HG02840 (cell line): ENCODE measurements around the gene GREB1.

Experiments
- ATAC-seq: cut with Tn5 transposase; IDR thresholded peaks from one replicate; pipeline ENCODE4 v1.9.1; 2021; ENCODE audit warnings: mild to moderate bottlenecking, moderate library complexity, moderate number of reproducible peaks; ENCODE audit not compliant: unreplicated experiment, low FRiP score

GREB1 gene

DNA sequence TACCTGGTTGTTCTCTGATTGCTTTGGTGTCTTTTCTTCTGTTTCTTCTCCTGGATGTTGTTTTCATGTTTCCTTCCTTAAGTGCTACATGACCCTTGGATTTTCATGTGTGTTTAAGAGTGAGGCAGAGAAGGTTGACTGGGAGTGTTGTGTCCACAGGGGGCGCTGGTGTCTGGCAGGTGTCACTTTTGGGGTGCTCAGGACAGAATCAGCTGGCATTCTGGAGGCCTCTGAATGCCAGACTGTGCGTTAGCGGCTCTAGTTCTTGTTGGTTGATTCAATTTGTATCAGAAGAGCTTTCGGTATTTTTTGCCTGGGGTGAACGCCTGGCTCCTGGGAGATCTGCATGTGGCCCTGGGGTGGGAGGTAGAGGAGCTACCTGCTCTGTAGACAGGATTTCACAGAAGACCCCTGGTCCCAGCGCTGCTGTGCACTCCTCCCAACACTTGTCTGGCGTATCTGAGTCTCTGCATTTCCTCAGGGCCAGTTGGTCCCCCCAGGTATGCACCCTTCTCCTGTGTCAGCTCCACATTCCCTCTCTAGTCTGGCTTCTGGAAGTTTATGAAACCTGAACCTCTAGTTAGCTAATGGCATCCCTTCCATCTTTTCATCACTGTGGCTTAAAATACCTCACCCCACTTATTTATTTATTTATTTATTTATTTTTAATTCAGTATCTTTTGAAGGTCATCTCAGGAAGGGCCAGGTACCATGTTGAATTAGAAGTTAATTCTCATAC is 1.1 kb downstream of the GREB1 start:
- ATAC-seq, result no peak

DNA sequence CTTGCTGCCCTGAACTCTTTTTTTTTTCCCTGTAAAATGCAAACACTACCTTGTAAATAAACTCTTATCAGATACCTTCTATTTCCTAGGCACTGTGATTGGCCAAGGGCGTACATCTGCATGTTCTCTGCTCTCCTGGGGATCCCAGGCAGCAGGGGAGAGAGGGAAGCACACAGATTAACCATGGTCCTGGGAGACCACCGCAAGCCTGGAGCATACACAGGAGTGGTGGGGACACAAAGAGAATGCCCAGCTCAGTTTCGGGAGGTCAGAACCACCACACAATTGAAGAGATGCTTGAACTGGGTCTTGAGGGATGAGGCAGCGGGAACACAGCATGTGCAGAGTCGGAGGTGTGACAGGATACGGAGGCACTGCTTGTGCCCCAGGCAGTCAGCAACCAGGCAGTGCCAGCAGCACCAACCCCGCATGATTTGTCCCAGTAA is 2.1 kb downstream of the GREB1 start:
- ATAC-seq, result no peak

DNA sequence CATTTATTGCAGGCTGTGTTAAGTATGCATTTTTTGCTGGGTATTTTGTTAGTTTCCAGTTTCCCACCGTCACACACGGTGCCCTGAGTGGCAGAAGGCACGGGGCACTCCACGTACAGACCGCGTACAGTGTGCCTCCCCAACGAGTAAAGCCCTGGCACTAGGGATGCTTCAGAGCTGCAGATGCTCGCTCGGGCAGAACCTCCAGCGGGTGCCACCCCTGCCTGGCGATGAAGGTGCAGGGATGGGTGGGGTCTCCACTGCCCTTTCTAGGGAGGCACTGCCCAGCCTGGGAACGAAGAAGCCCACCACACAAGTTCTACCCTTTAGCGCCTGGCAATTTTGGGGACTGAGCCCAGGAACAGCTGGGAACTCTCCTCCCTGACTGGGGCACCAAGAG is 4.1 kb downstream of the GREB1 start:
- ATAC-seq, result no peak

DNA sequence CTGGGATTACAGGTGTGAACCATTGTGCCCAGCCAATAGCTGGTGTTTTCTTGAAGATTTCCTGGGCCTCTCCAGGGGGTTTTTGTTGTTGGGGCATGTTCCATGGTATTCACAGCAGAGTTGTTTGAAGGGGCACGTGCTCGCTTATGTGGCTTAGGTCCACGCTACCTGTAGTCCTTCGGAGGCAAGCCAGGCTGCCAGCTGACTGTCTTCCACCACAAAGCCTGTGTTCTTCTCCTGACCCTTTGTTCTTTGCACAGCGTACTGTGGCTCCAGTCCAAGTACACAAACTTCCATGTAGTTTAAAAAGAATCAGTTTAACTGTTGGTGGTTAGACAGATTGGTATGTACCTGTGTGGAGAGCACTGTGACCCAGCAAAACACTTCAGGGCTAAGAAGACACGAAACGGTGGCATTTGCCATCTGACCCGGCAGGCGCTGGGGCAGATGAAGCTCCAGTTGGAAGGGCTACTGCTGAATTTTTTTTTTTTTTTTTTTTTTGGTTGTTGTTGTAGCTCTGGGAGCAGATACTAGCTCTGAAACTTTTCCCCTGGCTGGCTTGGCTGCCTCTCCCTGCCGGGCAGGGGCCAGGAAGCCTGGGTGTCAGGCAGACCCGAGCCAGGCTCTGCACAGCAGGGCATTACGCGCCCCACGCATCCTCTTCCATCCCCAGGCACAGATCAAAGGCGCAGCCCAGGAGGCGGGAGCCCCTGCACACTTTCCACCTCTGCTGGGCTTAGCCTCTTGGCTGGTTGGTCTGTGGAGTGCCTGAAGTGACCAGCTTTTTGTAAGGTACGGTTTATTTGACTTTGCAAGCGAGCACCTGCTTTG is 5.7 kb downstream of the GREB1 start:
- ATAC-seq, result no peak

DNA sequence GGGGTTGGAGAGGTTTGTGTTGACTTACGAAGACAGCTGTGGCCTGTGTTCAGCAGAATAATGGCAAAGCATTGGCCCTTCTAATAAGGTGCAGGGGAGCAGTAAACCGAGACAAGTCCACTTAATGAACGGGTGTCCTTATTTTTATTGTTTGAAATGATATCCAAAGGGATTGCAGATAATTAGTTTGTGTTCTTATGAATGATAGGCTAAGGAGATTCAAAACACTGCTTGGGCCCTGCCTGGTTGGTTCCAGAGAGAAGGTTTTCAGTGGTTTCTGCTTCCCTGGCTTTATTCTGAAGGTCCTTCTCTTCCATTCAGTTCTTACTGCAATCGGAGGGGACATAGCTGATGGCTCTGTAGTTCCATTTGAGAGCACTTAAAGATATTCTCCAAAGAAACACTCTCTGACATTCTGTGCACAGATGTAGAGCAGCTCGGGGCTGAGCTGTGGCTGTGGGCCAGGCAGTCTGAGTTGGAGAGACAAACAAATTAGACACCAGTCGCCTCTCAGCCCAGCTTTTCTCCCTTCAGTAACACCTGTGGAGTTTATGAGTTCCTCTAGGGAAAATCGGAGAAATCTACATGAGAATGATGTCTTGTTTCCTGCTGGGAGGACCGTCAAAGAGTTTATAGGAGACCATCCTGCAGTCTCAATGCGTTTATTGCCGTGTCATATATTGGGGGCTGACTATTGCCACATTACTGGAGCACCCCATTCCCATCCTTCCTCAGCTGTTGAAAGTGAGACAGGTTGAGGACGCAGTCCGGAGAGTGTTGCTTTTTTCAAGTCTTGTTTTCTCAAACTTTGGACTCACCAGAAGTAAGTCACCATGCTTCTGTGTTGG is 6.5 kb downstream of the GREB1 start:
- no peak for ATAC-seq

- ATAC-seq, result no peak
Observed at GRCh38 chr2:11540996-11541692, 7.3 kb downstream of the GREB1 start.

- ATAC-seq, result no peak
Observed at GRCh38 chr2:11541693-11542274, 7.9 kb downstream of the GREB1 start.

GRCh38 chr2:11542275-11542819 is 8.5 kb downstream of the GREB1 start:
- ATAC-seq, result no peak

GRCh38 chr2:11543337-11544216 is 9.7 kb downstream of the GREB1 start:
- ATAC-seq, result no peak

DNA sequence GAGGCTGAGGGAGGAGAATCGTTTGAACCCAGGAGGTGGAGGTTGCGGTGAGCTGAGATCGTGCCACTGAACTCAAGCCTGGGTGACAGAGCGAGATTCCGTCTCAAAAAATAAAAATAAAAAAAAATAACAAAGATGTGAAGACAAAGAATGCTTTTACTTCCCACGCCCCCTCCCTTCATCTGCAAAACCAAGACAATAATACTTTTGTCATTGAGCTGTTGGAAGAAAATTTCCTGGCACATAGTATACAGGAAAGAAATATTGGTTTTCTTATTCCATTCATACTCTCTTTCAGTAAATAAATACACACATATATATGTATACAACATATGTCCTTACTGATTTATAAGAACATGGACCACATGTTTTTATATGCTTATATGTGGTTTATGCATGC is 12.2 kb downstream of the GREB1 start:
- ATAC-seq, result no peak

DNA sequence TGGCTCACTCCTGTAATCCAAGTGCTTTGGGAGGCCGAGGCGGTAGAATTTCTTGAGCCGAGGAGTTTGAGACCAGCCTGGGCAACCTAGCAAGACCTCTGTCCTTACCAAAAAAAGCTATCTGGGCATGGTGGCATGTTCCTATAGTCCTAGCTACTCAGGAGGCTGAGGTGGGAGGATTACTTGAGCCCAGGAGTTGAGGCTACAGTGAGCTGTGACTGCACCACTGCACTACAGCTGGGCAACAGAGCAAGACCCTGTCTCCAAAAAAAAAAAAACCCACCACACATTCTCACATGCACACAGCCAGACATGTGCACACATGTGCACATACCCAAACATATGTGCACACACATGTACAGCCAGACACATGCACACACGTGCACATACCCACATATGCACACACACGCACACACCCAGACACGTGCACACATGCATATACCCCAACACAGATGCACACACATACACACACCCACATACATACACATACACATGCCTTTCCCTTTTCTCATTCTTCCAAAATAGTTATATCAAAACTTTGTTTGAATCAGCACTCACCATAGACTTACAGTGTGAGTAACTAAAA is 14.2 kb downstream of the GREB1 start:
- ATAC-seq, result no peak

DNA sequence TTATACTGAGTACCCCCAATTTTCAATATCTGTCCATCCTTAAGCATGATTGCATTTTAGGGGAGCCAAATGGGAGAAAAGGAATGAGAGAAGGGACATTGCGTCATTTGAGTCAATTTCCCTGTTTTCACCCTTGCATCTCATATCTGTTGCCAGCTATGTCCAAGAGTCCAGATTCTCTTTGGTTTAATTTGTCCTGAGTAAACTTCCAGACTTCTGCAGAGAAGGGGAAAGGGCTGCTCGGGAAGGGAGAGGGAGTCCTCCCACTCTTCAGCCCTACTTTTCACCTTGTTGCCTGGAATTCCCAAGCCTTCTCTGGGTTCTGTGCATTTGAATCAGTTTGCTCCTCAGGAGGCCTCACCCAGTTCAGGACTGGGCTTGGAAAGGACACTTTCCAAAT is 16.5 kb downstream of the GREB1 start:
- no peak for ATAC-seq

DNA sequence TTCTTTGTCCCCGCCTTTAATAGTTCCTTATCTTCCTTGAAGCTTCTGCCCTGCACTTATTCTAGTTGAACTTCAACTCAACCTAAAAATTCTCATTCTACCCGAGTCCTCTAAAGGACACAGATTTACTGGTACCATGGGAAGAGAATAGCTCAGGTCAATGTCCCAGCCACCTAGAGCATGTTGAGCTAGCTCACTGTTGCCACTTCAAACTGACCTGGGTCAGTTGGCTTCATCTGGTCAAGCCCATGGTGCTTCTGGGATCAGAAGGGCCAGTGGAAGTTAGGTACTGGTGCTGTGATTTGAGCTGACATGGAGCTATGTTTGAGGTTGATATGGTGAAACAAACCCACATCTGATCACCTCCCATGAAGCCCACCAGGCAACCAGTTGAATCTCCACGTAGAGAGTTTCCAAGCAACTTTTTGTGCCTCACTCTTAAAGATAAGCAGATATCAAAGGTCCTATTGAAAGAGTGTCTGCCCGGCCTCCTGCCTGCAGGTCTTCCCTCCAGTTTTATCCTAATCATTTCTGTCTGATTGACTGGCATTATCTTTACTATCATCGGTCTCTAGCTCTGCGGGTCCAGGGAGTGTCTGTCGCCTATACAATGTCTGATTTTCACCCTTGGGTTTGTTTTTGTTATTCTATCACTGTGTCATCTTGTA is 17.2 kb downstream of the GREB1 start:
- ATAC-seq, result no peak

- no peak for ATAC-seq
Observed at GRCh38 chr2:11551569-11552259, 17.9 kb downstream of the GREB1 start.

DNA sequence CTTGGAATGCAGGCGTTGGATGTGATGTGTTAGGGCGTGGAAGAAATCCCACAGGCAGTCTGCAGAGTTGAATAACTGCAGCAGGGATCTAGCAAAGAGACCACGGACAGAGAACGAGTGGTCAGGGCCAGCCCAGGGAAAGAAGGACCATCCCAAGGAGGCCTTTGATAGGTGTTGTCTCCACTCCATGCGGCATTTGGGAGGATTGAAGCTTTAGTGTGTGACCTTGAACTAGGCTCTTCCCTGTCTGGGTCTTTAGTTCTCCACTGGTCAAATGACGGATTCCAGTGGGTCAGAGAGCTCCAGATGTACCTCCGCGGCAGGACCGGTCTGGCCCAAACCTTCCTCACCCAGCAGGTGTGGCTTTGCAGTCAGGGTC is 18.4 kb downstream of the GREB1 start:
- ATAC-seq, result no peak

- ATAC-seq, result no peak
Observed at GRCh38 chr2:11553661-11554398, 20.0 kb downstream of the GREB1 start.

DNA sequence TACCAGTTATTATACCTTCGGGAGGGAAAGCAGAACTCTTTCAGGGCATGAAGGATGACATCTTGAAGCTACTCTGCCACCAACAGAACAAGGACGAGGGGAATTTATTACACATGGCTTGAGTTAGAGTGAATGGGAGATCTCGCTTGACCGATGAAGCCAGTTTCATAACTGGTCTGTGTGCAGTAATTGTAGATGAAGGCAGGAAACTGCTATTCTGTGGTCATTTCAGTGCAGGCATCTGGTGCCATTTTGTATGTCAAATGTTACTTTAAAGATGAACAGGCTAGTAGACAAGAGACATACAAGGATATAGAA is 20.5 kb downstream of the GREB1 start:
- no peak for ATAC-seq
